AG08395 (cell line): Measurements from ENCODE around the gene MDFIC2.
"Not testable (repeated sequence)": the region's sequence is repeated elsewhere in the genome, so short reads cannot be mapped to it uniquely, and the experiment has no call there.

ENCODE experiments used
- DNase-seq: peaks from one replicate; pipeline ENCODE4 v3.0.0; 2012; ENCODE audit warnings: mixed read lengths, low spot score

MDFIC2 gene

DNA sequence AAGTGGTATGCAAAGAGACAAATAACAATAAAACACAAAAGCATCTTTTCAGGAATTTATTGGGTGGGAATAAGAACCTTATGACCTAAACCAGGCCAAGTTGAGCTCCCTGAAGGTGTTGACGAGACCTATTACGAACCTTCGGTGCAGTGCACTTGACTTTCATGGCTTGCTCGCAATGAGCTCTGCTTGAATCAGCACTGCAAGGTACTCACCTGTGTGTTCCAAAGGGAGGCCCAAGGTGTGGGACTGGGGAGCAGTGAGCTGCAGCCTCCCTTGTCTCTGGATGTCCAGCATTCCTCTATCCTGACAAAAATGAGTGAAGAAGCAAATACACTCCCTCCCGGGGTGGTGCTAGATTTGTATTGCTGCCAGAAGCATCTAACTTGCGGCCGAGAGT, at the start of gene MDFIC2:
MDFIC2 (minus strand) TSS at position 303 of the 400 bp plus-strand sequence. CDS start 665 bp downstream, outside the sequence.
- no peak for DNase-seq

DNA sequence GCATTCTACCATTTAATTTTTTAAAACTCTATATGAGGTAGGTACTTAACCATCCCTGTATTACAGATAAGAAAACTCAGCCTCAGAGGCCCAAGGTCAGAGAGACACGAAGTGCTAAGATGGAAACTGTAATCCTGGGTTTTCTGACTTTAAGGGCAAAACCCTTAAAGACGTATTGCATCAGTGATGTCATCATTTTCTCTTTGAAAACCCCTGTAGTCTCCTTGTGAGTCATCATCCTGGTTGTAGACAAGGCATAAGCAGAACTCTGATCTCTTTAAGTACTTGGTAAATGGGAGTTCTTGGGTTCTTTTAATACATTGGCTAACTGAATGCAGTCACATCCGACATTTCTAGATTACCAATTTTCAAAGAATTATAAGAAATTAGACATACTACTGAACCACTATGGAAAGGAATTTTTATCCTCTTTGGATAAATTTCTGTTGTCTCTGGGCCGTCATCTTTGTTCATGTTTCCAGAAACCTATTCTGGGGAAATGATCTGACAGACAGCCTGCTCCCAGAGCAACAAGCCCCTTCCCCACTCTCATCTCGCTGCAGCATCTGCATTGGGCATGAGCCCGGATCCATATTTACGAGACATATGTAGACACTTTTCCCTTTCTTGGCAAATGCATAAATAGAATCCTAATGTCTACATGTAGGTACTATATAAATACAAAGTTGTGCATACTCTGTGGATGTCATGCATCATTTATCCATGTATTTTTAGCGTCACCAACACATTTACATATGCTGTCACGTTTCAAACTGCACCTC, 48.7 kb upstream of the MDFIC2 start:
- DNase-seq = no peak

DNA sequence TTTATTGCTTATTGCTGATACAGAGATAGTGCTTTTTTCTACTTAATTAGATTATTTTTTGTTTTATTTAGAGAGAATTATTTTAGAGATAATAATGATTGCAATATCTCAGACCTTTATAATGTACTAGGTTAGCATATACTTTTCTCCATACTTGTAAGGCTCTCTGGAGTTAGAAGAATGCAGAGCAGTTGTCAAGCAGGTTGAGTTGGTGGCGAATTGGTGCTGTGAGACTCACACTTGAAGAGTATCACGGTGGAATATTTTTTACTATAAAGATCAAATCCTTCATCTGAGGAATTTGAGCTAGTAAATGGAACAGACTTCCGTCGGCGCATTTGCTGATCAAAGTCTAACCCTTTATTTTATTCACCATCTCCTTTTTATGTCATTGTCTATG, 47.3 kb upstream of the MDFIC2 start:
- DNase-seq = no peak

DNA sequence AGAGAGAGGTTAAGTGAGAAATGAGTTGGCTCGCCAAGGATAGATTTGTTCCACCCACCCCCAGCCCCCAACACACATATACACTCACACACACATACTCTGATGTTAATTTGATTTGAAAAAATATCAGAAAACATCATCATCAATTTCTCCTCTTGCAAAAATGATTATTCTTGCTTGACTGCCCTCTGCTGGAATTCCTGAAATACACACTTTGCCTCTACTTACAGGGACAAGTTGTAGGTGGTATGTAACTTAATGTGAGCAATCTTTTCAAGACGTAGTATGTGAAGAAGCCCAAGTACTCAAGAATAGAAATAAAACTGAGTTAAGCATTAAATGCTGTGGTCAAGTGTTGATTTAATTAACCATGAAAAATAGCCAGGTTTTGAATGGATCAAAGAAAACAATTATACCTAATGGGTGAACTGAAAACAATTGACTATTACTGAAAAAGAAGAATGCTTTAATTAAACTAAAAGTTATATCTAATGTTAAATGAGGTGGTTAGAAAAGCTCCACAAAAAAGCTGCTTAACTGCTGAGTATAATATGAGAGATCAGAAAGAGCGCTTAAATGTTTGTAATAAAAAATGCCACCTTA, 46.6 kb upstream of the MDFIC2 start:
- peak; percentile 2 for DNase-seq

DNA sequence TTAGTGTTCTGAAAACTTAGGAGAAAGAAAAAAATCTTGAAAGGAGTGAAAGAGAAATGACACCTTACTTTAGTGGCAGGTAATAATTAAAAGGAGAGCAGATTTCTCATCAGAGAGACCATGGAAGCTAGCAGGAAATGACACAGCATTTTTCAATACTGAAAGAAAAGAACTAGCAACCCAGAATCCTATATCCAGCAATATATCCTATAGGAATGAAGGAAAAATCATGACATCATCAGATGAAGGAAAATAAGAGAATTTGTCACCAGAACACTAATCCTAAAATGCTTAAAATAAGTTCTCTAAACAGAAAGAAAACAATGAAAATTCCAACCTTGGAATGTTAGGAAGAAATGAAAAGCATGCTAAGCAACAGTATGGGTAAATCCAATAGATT, 39.8 kb upstream of the MDFIC2 start:
- no peak for DNase-seq

DNA sequence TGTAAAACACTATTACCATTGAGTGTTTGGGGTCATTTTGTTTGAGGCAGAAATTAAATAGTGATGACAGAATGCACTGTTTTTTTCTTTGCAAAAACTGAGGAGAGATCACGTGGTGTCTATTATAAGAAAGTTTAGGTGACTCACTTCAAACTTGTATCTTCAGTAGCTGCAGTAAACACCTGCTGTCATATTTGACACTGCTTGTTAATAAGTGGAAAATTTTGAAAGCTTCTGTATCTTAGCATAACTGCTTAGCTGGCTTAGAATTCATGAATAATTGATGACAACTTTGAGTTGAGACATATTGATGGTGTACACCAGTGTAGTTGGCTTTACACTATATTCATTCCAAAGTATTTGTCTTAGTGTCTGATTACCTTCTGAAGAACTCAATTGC, 29.7 kb upstream of the MDFIC2 start:
- no peak for DNase-seq

DNA sequence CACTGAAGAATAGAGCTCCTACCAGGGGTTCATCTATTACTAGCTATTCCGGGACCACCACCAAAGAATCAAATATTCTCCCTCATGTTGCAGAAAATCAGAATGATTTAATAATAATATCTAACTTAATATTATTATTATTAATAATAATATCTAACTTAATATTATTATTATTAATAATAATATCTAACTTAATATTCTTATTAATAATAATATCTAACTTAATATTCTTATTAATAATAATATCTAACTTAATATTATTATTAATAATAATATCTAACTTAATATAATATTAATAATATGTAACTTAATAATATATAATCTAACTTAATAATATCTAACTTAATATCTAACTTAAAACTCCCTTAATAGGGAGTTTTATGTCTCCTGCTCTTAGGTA, 24.4 kb upstream of the MDFIC2 start:
- not testable (repeated sequence) for DNase-seq

DNA sequence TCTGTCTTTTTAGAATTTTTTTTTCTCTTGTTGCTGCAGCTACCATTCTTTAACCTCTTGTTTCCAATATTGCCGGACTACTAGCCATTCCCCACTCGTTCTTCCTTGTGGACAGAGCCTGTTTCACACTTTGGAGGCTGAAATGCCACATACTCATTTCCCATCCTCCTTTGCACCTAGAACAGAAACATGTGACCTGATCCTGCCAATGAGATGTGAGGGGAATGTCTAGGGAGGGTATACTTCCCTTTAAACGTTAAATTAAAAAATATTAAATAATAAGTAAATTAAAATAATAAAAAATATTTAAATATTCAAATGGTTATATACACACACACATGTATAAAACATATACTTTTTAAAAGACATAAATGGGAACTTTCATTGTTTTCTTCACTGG, 20.6 kb upstream of the MDFIC2 start:
- no peak for DNase-seq

DNA sequence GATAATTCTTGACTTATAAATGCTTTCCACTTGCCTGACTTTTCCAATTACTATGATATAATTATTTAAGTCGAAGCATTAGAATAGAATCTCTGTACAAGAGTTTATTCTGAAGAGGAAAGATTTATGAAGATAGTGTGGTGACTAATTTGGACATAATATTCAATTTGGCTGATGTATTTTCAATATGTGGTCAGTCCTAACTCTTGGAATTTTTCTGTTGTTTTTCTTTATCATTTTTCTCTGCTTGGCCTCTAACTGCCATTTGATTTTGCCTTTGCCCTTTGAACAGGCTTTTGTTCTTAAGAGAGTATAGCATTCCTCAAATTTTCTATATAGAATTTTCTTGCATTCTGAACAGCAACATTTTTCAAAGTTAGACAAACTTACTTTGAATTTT, 2.6 kb upstream of the MDFIC2 start:
- no peak for DNase-seq

DNA sequence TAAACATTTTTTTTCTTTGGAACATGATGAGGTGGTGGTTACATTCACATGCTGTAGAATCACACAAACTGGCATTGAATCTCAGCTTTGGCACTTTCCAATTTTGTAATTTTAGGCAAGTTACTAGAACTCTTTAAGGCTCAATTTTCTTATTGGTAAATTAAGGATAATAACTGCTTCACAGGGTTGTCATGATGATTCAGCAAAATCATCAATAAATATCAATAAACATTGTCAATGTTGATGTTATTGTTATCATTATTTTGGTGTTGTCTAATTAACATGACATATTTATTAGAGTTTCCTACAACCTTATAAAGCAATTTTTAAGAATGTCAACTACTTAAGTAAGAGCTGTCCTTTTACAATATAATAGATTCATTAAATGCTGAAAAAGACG, 1.6 kb downstream of the MDFIC2 start:
- DNase-seq = no peak

DNA sequence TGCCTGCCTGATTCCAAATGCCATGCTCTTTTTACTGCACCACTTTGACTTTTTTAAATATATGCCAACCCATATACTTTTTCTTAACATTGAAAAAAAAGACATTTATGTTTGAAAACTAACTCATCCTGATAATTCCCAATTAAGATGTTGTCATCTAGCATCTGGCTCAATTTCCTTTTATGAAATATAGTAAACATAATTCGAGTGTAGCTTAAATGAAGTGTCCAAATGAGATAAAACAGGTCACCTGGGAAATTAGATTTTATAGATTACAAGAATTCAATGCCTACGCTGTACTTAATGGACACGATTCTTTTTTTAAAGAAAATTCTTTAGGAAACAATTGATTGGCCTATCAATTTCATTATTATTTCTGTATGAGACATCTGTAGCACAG, 2.8 kb downstream of the MDFIC2 start:
- no peak for DNase-seq

DNA sequence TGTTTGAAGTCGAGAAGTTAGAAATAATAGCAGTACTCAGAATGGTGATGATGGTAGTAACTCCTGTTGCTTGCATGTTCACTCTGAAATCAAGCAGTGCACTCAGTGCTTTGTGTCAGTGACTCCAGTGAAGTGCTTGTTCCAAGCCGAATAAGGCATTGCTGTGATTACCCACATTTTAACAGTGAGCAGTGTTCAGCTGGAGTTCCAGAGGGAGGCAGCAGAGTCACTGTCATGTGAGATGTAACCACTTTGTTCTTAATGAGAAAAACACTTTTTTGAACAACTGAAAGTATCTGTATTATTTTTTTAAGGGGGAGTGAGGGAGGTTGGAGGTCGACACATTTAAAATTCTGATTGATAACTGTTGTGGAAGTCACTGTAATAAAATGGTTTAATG, 3.7 kb downstream of the MDFIC2 start:
- DNase-seq = no peak

DNA sequence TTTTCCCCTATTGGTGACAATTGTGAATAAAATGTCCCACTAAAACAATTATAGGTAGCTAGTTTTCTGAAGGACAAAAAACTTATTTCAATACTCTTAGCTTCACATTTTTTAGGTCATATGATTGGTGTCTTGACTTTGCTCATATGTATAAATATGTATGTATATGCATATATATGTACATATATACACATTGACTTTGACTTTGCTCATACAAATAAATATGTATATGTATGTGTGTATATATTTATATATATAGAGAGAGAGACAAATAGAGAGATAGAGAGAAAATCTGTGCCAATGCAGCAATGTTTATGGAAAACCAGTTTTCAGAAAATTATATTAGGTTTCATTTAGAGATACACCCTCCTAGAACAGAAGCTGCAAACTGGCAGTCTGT, 5.7 kb downstream of the MDFIC2 start:
- no peak for DNase-seq

DNA sequence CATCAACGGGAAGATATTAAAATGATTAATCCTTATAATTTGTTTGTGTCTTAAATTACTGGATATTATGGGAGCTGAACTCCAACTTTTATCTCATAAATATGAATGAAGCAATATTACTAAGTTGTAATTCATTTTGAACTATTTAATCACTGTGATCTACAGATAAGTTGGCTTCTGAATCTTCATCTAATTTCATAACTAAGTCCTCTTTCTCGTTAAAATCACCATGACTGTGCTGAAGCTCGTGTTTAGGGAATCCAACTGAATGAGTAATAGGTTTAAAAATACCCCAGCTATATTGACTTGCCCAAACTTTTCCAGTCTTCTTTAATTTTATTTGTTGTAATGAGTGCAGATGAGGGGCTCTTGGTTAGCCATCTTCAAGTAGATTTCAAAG, 14.1 kb downstream of the MDFIC2 start:
- no peak for DNase-seq

DNA sequence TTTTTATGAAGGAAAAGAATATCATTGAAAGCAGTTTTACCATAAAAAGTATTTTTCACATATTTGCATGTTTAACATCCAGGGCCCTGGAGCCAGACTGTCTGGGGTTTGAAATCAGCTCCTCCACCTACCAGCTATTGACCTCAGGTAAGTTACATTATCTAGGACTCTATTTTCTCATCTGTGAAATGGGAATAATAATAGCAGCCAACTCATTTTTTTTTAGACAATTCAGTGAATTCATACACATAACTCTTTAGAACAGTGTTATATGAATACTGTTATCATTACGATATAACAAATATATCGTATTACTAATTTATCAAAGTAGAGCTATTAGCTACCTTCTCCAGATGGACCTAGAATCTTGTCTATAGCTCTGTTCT, 21.3 kb downstream of the MDFIC2 start:
- no peak for DNase-seq

DNA sequence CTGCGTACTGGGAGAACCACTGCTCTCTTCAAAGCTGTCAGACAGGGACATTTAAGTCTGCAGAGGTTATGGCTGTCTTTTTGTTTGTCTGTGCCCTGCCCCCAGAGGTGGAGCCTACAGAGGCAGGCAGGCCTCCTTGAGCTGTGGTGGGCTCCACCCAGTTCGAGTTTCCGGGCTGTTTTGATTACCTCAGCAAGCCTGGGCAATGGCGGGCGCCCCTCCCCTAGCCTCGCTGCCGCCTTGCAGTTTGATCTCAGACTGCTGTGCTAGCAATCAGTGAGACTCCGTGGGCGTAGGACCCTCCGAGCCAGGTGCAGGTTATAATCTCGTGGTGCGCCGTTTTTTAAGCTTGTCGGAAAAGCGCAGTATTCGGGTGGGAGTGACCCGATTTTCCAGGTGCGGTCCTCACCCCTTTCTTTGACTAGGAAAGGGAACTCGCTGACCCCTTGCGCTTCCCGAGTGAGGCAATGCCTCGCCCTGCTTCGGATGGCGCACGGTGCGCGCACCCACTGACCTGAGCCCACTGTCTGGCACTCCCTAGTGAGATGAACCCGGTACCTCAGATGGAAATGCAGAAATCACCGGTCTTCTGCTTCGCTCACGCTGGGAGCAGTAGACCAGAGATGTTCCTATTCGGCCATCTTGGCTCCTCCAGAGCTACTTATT, 21.9 kb downstream of the MDFIC2 start:
- not testable (repeated sequence) for DNase-seq

DNA sequence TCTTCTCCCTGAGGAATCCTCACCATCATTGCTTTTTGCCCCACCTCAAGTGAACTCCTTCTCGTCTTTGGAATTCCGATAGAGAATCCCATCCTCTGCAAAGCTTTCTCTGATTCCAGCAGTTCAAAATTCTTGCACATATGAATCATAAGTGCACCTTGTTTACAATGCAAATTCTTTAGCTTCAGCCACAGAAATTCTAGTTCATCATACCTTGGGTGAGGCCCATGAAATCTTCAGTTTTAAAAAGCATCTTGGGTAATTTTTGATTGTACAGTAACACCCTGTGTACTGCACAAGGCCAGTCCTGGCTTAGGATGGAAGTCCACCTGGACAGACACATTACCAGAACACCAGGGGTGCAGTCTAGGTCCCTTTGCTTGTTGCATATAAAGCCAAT, 30.8 kb downstream of the MDFIC2 start:
- DNase-seq = no peak

DNA sequence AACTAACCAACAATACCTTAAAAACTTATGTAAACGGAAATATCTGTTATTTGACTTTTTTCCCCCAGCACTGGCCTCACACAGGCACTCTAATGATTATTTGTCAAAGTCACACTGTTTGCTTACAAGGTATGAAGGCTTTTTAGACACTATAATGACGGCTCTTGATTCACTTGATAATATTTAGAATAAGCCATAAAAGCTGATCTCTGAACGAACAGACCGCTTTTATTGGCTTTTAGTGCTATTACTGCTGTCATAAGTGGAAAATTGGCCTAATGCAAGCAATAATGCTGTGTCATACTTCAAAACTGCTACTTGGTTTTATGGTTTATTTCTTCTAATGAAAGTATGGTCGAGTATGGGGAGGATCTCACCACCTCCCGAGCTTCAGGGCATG, 35.1 kb downstream of the MDFIC2 start:
- no peak for DNase-seq

DNA sequence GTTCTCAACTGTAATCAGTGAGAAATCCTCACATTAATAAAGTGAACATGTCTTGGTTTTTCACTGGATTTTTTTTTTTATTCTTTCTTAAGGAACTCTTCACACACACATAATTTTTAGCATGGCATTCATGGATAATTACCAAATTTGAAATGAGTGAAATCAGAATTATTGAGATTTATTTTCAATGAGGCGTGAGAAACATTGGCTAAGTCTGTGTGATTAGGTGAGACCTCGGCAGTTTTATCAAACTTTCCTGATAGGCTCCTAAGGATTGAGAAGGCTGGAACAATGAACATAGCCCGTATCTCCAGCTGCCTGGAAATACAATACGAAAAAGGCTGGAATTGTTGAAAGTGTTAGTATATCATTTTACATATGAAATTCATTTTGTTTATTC, 35.5 kb downstream of the MDFIC2 start:
- no peak for DNase-seq

DNA sequence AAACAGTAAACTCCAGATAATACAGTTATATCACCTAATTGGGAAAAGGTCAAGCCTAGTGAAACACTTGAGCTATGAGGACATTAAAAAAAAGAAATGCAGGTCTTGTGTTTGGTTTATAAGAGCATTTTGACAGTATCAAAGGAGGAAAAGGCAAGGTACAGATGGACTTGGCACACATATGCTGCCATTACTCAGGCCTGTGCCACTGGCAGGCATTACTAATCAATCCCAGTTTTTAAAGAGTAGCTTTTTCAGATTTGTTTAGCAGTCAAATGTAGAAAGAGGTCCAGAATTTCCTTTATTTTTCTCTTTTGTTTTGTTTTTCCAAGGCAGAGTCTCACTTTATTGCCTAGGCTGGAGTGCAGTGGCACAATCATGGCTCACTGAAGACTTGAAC, 38.9 kb downstream of the MDFIC2 start:
- DNase-seq = no peak

DNA sequence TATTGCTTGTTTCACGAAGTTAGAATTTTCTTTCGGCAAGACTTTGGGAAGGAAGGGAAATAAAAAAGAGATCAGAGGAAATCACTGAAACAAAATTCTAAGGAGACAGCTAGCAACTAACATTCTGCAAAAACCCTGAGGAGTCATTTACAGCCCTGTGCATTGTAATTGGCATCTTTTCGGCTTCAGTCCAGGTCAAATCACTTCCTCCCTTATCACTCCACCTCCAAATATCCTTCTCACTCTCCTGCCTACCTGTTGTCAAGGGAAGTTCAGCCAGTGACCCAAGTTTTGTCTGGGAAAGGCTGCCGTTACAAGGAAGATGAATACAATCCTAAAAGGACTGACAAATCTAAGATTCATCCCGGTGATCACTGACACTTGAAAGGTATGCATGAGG, 39.6 kb downstream of the MDFIC2 start:
- DNase-seq = no peak

DNA sequence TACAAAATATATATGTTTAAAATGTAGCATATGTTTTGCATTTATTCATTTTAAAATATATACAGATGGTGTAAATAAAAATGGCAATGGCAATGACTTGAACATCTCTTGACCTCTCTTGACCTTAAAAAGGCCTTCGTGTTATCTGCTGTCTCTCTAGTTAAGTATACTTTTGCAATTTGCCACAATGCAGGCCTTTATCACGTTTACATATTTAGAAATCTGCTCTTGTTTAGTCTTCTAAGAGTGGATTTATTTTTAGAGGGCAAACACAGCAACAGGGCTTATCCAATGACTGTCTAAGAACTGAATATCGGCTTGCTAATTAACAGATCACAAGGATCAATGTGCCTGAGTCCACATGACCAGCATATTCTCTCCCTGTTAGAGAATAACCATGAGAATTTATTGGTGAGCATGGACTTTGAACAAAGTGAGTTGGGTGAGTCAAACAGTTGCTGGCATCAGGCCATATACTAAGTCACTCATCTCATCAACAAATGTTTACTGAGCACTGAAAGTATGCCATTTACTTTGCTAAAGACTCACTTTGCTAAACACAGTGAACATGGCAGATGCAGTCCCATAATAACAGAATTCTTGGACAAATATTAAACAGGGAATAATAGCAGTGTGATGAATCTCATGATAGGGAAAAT, 48.2 kb downstream of the MDFIC2 start:
- DNase-seq = no peak

DNA sequence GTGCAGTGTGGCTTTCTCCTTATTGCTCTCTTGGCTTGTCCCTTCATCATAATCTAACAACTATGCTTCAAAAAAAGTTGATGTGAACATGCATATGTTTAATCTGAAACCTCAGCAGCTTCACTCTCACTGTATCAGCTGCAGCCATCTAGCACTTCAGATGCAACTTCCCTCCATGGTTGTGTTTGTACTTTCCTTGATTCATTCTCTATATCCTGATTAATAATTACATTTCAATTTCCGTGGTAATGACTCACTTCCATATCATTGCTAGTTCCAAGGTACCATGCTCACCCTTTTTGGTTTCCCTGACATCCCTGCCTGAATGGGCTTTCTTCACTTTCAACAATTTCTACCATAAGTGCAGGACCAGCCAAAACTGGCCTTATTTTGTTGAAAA, 51.2 kb downstream of the MDFIC2 start:
- DNase-seq = no peak
